Measurements from ENCODE around the gene RTEL1.
"Not testable (repeated sequence)": the region's sequence is repeated elsewhere in the genome, so short reads cannot be mapped to it uniquely, and the experiment has no call there.

RTEL1 gene

GRCh38 chr20:63636752-63637628 is 21.1 kb upstream of the RTEL1 start:
- no peak for TF ChIP-seq GATA1 (IDR thresholded peaks at IDR 0.05; ENCODE audit: low read depth, low read length)
- DNase-seq, result no peak

- no peak for TF ChIP-seq POLR2A (IDR thresholded peaks at IDR 0.05; ENCODE audit: low read length)
- no peak for TF ChIP-seq GATA1 (IDR thresholded peaks at IDR 0.05; ENCODE audit: low read depth, low read length)
- DNase-seq, result no peak
These were observed 18.8 kb upstream of the RTEL1 start for GRCh38 chr20:63639093-63639975.

- TF ChIP-seq POLR2A (IDR thresholded peaks at IDR 0.05; ENCODE audit: low read length) (no peak), GATA1 (IDR thresholded peaks at IDR 0.05; ENCODE audit: low read depth, low read length) (no peak)
- DNase-seq, result no peak
These were observed 18.0 kb upstream of the RTEL1 start for GRCh38 chr20:63640086-63640485.

GRCh38 chr20:63640686-63641085 is 17.4 kb upstream of the RTEL1 start:
- DNase-seq, result not testable (repeated sequence)

GRCh38 chr20:63641146-63641791 is 16.8 kb upstream of the RTEL1 start:
- TF ChIP-seq POLR2A (IDR thresholded peaks at IDR 0.05; ENCODE audit: low read length) (no peak), GATA1 (IDR thresholded peaks at IDR 0.05; ENCODE audit: low read depth, low read length) (no peak)
- peak in 1 of 2 experiments; percentile 57 for DNase-seq

GRCh38 chr20:63641792-63642523 is 16.2 kb upstream of the RTEL1 start:
- peak; percentile 87 to 94 for DNase-seq

GRCh38 chr20:63642527-63643247 is 15.4 kb upstream of the RTEL1 start:
- TF ChIP-seq GATA1 (IDR thresholded peaks at IDR 0.05; ENCODE audit: low read depth, low read length) (no peak), POLR2A (IDR thresholded peaks at IDR 0.05; ENCODE audit: low read length) (no peak)

More at GRCh38 chr20:63641792-63642523, 16.2 kb upstream of the RTEL1 start:
- TF ChIP-seq POLR2A (IDR thresholded peaks at IDR 0.05; ENCODE audit: low read length) (no peak), GATA1 (IDR thresholded peaks at IDR 0.05; ENCODE audit: low read depth, low read length) (no peak)

GRCh38 chr20:63643499-63643898 is 14.6 kb upstream of the RTEL1 start:
- TF ChIP-seq POLR2A (IDR thresholded peaks at IDR 0.05; ENCODE audit: low read length) (no peak), GATA1 (IDR thresholded peaks at IDR 0.05; ENCODE audit: low read depth, low read length) (no peak)
- DNase-seq, result no peak

More at GRCh38 chr20:63642527-63643247, 15.4 kb upstream of the RTEL1 start:
- no peak for DNase-seq

- no peak for DNase-seq
- TF ChIP-seq GATA1 (IDR thresholded peaks at IDR 0.05; ENCODE audit: low read depth, low read length) (no peak), POLR2A (IDR thresholded peaks at IDR 0.05; ENCODE audit: low read length) (no peak)
These were observed 14.2 kb upstream of the RTEL1 start for GRCh38 chr20:63643946-63644345.

GRCh38 chr20:63645218-63645617 is 12.9 kb upstream of the RTEL1 start:
- no peak for DNase-seq
- TF ChIP-seq POLR2A (IDR thresholded peaks at IDR 0.05; ENCODE audit: low read length) (no peak), GATA1 (IDR thresholded peaks at IDR 0.05; ENCODE audit: low read depth, low read length) (no peak)

- peak; percentile 54 to 73 for DNase-seq
- TF ChIP-seq GATA1 (IDR thresholded peaks at IDR 0.05; ENCODE audit: low read depth, low read length), result no peak
- TF ChIP-seq POLR2A (IDR thresholded peaks at IDR 0.05; ENCODE audit: low read length), result no peak
These were observed 9.9 kb upstream of the RTEL1 start for GRCh38 chr20:63648190-63648589.

GRCh38 chr20:63648895-63649589 is 9.1 kb upstream of the RTEL1 start:
- DNase-seq, result no peak

GRCh38 chr20:63650486-63650885 is 7.6 kb upstream of the RTEL1 start:
- not testable (repeated sequence) for DNase-seq

More at GRCh38 chr20:63648895-63649589, 9.1 kb upstream of the RTEL1 start:
- TF ChIP-seq POLR2A (IDR thresholded peaks at IDR 0.05; ENCODE audit: low read length) (no peak), GATA1 (IDR thresholded peaks at IDR 0.05; ENCODE audit: low read depth, low read length) (no peak)

Data from erythroblast (primary cell).